ENCODE measurements around the gene SCOC. TPM values are rescaled to one million over a fixed set of nuclear protein-coding genes. Genes with fewer than 3 reads are reported as not detected.

Gene SCOC
- total RNA-seq, 4 donors from 2014 or later: 35.1 to 103 (median 64.2) TPM

- Histone ChIP-seq H3K4me3 (no peak overlapping the region), H3K27ac (no peak overlapping the region), H3K36me3 (no peaks in the 10 kb centered on the region), H3K27me3 (no peaks in the 10 kb centered on the region), H3K4me1 (no peaks in the 10 kb centered on the region), H3K9me3 (no peaks in the 10 kb centered on the region)
- intact Hi-C loops (cut with DNase I; ENCODE audit: low total_unique reads): no loop called here
- TF ChIP-seq CTCF (IDR thresholded peaks at IDR 0.05) (no peak), POLR2A (IDR thresholded peaks at IDR 0.05) (no peak)
- no peak for DNase-seq
Measured at GRCh38 chr4:140342620-140343019, 30.8 kb upstream of the SCOC start.

- intact Hi-C loops (cut with DNase I; ENCODE audit: low total_unique reads): no loop called here
- H3K36me3 ChIP-seq: no peaks in the 10 kb centered on the region
- DNase-seq: no peak
- no peak overlapping the region for H3K4me3 ChIP-seq
- H3K4me1 ChIP-seq: no peaks in the 10 kb centered on the region
- H3K27me3 ChIP-seq: no peaks in the 10 kb centered on the region
- no peak for TF ChIP-seq POLR2A (IDR thresholded peaks at IDR 0.05)
- no peak for TF ChIP-seq CTCF (IDR thresholded peaks at IDR 0.05)
- no peak overlapping the region for H3K27ac ChIP-seq
- no peaks in the 10 kb centered on the region for H3K9me3 ChIP-seq
Measured at GRCh38 chr4:140343303-140343702, 30.1 kb upstream of the SCOC start.

DNA sequence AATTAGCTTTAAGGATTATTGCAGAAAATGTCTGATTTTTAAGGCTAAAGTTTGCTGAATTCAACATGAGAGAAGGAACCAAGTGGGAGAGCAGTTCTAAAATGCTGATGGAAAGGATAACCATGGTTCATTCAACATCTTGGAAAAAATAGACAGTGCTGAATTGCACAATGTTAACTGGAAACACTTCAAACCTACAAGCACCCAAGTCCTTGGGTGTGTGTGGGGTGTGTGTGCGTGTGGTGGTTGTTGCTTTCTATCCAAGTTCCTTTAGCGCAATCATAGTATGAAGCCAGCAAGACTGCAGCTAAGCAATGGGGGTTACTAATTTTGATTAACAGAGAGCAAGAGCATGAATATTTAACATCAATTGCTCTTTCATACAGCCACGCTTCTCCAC lies 29.3 kb upstream of the SCOC start:
- no peak for DNase-seq
- intact Hi-C loops (cut with DNase I; ENCODE audit: low total_unique reads): no loop called here
- TF ChIP-seq CTCF (IDR thresholded peaks at IDR 0.05) (no peak), POLR2A (IDR thresholded peaks at IDR 0.05) (no peak)
- no peak overlapping the region for H3K27ac ChIP-seq
- no peaks in the 10 kb centered on the region for H3K9me3 ChIP-seq
- H3K4me1 ChIP-seq: no peaks in the 10 kb centered on the region
- no peak overlapping the region for H3K4me3 ChIP-seq
- no peaks in the 10 kb centered on the region for H3K27me3 ChIP-seq
- no peaks in the 10 kb centered on the region for H3K36me3 ChIP-seq

DNA sequence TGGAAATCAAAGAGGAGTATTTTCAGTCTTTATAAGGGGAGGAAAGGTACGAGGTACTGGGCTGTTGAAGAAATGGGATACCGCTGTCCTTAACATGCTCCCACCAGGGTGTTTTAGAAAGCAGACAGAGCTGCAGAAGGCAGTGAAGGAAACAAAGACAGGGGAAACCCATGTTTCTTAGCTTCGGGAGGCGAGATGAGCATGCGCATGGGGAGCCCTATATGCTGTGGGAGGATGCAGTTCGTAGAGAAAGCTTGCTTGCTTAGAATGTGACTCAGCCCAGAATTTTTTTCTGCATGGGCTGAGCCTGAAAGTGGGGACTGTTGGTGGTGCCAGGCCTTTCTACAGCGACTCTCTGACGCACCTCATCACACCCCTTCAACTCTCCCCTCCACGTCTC lies 28.8 kb upstream of the SCOC start:
- no peaks in the 10 kb centered on the region for H3K4me1 ChIP-seq
- no peaks in the 10 kb centered on the region for H3K27me3 ChIP-seq
- no peak overlapping the region for H3K27ac ChIP-seq
- intact Hi-C loops (cut with DNase I; ENCODE audit: low total_unique reads): no loop called here
- H3K4me3 ChIP-seq: no peak overlapping the region
- no peaks in the 10 kb centered on the region for H3K9me3 ChIP-seq
- H3K36me3 ChIP-seq: no peaks in the 10 kb centered on the region
- TF ChIP-seq POLR2A (IDR thresholded peaks at IDR 0.05): no peak
- no peak for TF ChIP-seq CTCF (IDR thresholded peaks at IDR 0.05)
- no peak for DNase-seq

- H3K36me3 ChIP-seq: no peaks in the 10 kb centered on the region
- H3K4me3 ChIP-seq: no peak overlapping the region
- no peaks in the 10 kb centered on the region for H3K9me3 ChIP-seq
- intact Hi-C loops (cut with DNase I; ENCODE audit: low total_unique reads): no loop called here
- H3K4me1 ChIP-seq: no peaks in the 10 kb centered on the region
- no peaks in the 10 kb centered on the region for H3K27me3 ChIP-seq
- H3K27ac ChIP-seq: no peak overlapping the region
- no peak for DNase-seq
- TF ChIP-seq CTCF (IDR thresholded peaks at IDR 0.05) (no peak), POLR2A (IDR thresholded peaks at IDR 0.05) (no peak)
Measured at GRCh38 chr4:140346136-140346535, 27.3 kb upstream of the SCOC start.

Data from uterus (tissue), 4 donors.